ENCODE measurements around the gene KIF25. TPM values are rescaled to one million over a fixed set of nuclear protein-coding genes. Genes with fewer than 3 reads are reported as not detected.

The KIF25 gene
- total RNA-seq, 1 experiment from 2014 or later, result 0.59 TPM

GRCh38 chr6:168050225-168050880 is 52.9 kb downstream of the KIF25 start:
- Histone ChIP-seq H3K4me2 (ENCODE audit: insufficient read depth, insufficient read length, low read length) (no peak overlapping the region), H3K23me2 (ENCODE audit: insufficient read length, low read depth, low read length, poor library complexity, severe bottlenecking) (no peaks in the 10 kb centered on the region), H3K23ac (ENCODE audit: insufficient read length, low read depth, low read length) (no peak overlapping the region), H3K9me3 (ENCODE audit: control insufficient read depth, low read depth, low read length) (no peaks in the 10 kb centered on the region), H3K27ac (ENCODE audit: insufficient read length, low read depth, low read length) (no peak overlapping the region), H3K9ac (ENCODE audit: extremely low read depth, insufficient read length, low read length) (no peak overlapping the region), H3K14ac (ENCODE audit: insufficient read depth, low read length) (no peak overlapping the region), H4K5ac (ENCODE audit: insufficient read length, low read depth, low read length) (no peak overlapping the region), H3K18ac (ENCODE audit: insufficient read length, low read depth, low read length) (no peak overlapping the region), H2AFZ (ENCODE audit: low read length) (no peak overlapping the region), H2BK12ac (ENCODE audit: insufficient read length, low read depth, low read length) (no peak overlapping the region), H3K4ac (ENCODE audit: low read depth, low read length) (no peak overlapping the region), H2BK20ac (ENCODE audit: low read depth, low read length, poor library complexity, severe bottlenecking) (no peak overlapping the region), H3K27me3 (ENCODE audit: insufficient read depth, low read length) (no peaks in the 10 kb centered on the region), H2BK15ac (ENCODE audit: low read depth, low read length) (no peak overlapping the region), H4K91ac (ENCODE audit: insufficient read length, low read depth, low read length) (no peak overlapping the region), H3K79me2 (ENCODE audit: insufficient read depth, low read length) (no peaks in the 10 kb centered on the region), H3K4me1 (ENCODE audit: insufficient read depth, low read length) (no peaks in the 10 kb centered on the region), H3T11ph (ENCODE audit: low read length) (no peak overlapping the region), H3K79me1 (ENCODE audit: insufficient read depth, low read depth, low read length, poor library complexity, severe bottlenecking) (no peaks in the 10 kb centered on the region), H2BK120ac (ENCODE audit: low read depth, low read length, poor library complexity, severe bottlenecking) (no peak overlapping the region), H2AK5ac (ENCODE audit: insufficient read length, low read length) (no peak overlapping the region), H4K8ac (replicated peaks; ENCODE audit: insufficient read length, low read depth, low read length) (no peak overlapping the region), H3K56ac (ENCODE audit: insufficient read length, low read depth, low read length) (no peak overlapping the region), H4K20me1 (ENCODE audit: control insufficient read depth, insufficient read depth, insufficient read length) (no peaks in the 10 kb centered on the region), H2BK5ac (ENCODE audit: insufficient read length, low read length) (no peak overlapping the region)
- H3K36me3 Mint-ChIP-seq (ENCODE audit: insufficient read depth in 1 of 3, low read depth in 3 of 3), result no peaks in the 10 kb centered on the region
- WGBS (ENCODE audit: extremely low coverage, insufficient read length, low lambda C conversion rate), result no CpG with 5 or more reads among the region's 27 CpGs
- peaks cover 0 to 4% of the 10 kb centered on the region in 2 experiments; a peak in 1 of 4 replicates for H3K4me1 Mint-ChIP-seq
- no peak for TF ChIP-seq CTCF (conservative IDR thresholded peaks at IDR 0.05)
- no peaks in the 10 kb centered on the region for H3K9me3 Mint-ChIP-seq
- no peaks in the 10 kb centered on the region; the same call in 1 of the 2 replicates for H3K27me3 Mint-ChIP-seq (ENCODE audit: low read depth)
- DNase-seq, result no peak
- no peak overlapping the region for H3K4me3 Mint-ChIP-seq
- H3K27ac Mint-ChIP-seq, result no peak overlapping the region

Measured in H9 (cell line).